GM19397 (cell line): ENCODE measurements around the gene EGLN2.
A peak's percentile ranks its signal among the peaks of the same experiment; 100 is the strongest.
"Not testable (repeated sequence)": the region's sequence is repeated elsewhere in the genome, so short reads cannot be mapped to it uniquely, and the experiment has no call there.

ENCODE experiments used
- ATAC-seq: cut with Tn5 transposase; IDR thresholded peaks from one replicate; pipeline ENCODE4 v1.9.1; 2021; ENCODE audit warnings: mild to moderate bottlenecking, moderate library complexity; ENCODE audit not compliant: unreplicated experiment

Gene EGLN2

DNA sequence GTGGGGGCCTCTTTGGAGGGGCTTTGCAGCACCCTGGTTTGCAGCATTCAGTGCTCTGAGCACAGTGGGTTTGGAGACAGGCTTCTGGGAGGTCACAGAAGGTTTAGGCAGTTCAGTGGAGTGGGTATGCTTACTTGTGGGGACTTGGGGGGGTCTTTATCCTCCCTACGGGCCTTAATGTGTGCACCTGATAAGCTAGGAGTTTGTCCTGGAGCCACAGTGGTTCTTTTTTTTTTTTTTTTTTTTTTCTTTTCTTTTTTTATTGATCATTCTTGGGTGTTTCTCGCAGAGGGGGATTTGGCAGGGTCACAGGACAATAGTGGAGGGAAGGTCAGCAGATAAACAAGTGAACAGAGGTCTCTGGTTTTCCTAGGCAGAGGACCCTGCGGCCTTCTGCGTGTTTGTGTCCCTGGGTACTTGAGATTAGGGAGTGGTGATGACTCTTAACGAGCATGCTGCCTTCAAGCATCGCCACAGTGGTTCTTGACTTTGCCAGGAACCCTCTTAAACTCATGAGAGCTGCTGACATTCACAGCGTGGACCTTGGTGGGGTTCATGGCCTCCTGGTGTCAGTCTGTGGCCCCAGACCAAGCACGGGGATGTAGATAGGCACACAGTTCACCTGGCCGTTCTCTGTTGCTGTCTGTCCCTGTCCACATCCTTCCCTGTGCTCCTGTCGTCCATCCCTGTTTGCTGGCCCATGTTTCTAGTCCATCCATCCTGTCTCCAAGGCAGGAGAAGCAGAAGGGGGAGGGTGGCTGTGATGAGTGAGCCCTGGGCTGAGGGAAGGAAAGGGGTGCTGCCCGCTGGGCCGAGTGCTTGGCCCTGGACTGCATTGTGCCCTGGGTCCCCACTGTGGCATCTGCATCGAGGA, 2.7 kb downstream of the EGLN2 start:
- no peak for ATAC-seq

DNA sequence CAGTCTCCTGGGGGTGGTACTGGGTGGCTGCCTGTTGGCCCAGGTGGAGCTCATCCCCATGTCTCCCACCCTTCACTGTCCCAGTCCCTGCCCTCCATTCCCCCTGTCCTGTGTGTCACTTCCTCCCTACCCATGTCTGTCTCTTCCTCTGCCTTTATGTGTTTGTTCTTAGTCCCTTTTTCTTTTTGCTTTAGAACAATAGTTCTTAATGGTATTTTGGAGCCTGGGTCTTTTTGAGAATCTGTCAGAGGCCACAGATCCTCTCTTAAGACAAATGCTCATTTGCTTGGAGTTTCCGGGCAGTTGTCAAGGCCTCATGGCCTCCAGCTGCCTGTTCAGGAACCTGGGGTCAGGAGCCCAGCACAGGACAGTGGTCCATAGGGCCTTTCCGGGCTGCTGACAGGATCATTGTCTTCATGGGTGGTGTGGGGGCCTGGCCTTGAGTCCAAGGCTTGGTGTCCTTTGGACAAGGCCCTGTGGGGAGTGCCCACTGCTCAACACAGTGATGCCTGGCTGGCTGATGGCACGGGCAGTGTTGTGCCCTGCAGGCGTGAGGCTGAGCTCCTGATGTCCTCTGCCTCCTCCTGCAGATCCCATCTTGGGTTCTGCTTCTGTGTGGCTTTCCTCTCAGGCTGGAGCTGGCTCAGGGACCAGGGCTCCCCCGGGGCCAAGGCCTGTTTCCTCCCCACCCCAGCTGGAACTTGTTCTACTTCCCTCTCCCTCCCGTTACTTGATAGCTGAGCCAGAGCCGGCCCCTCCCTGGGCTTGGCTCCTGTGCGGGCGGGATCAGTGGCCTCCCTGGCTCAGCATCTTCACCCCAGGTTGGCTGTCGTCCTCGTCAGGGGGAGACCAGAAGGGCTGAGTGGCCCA, 3.5 kb downstream of the EGLN2 start:
- ATAC-seq = no peak

DNA sequence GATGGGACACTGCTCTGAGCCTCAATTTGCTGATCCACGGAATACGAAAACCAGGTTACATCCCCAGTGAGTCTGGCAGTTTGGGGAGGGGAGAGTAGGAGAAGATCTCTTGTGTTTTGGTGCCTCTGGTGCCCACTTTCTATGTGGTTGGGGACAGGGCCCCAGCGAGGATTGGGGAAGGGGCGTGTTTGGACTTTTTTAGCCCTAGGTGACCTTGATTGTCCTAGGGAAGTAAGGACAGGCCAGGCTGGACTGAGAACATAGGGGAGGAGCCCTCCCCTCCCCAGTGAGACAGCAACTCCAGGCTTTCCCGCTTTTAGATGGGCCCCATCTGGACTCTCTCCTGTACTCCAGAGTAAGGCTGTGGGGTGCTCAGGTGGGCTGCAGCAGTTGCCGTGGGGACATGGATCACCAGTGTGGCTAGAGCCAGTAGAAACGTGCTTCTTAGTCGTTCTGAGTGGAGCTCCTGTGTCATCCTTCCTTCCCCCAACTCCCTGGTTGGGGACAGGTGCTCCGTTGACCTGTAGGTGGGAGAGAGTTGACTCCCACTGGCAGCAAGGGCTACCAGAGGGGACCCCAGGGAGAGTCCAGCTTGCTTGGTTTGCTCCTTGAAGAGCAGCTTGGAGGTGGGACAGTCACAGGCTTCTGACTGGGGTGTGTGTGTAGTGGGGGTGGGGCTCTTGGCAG, 4.3 kb downstream of the EGLN2 start:
- ATAC-seq = no peak

GRCh38 chr19:40803857-40804782, 5.1 kb downstream of the EGLN2 start:
- no peak for ATAC-seq

- ATAC-seq = no peak
Observed at GRCh38 chr19:40804783-40805242, 5.8 kb downstream of the EGLN2 start.

DNA sequence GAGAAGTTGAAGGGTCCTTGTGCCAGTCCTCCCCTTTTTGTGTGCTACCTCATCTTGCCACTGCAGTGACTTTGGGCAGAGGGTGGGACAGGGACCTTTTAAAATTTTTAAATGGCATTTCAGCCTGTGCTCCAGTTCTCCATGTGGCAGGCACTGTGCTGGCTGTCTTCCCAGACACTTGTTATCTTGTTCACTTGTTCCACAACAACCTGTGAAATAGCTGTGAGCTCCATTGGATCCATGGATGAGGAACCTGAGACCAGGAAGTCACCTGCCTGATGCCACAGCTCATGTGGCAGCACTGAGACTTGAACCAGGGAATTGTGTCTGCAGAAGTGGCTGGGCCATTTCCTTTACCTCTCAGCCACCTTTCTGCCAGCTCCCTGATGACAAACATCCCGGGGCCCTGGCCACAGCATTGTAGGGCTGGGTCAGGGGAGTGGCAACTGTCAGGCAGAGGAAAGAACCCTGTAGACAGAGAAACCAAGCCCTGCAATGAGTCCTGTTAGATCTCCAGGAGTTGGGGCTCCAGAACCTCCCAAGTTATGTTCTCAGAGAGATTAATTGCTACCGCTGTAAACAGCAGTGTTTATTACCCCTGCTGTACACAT, 6.4 kb downstream of the EGLN2 start:
- ATAC-seq = no peak

GRCh38 chr19:40806423-40807146, 7.6 kb downstream of the EGLN2 start:
- peak; percentile 38 for ATAC-seq

DNA sequence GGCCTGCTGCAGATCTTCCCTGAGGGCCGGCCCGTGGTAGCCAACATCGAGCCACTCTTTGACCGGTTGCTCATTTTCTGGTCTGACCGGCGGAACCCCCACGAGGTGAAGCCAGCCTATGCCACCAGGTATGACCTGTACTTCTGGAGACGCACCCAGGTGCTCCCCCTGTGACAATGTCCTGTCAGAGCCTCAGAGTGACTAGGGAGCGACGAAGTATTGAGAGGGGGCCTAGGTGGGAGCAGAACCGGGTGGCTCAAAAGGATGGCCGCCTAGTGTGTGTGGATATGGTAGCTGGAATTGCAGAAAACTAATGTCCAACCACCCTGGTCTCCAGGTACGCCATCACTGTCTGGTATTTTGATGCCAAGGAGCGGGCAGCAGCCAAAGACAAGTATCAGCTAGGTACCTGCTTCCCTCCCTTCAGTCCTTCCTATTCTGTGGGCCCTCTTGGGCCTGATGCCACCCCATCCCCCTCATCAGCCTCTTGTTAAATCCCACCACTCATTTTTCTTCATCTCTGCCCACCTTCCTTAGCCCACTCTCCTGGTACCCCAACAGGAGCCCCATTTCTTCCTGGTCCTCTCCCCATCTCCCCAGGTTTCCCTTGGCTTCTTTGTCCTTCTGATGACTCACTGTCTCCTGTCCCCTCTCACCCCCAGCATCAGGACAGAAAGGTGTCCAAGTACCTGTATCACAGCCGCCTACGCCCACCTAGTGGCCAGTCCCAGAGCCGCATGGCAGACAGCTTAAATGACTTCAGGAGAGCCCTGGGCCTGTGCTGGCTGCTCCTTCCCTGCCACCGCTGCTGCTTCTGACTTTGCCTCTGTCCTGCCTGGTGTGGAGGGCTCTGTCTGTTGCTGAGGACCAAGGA, 8.4 kb downstream of the EGLN2 start:
- ATAC-seq = no peak

GRCh38 chr19:40808021-40808325, 9.0 kb downstream of the EGLN2 start:
- ATAC-seq = no peak

GRCh38 chr19:40808497-40808896, 9.5 kb downstream of the EGLN2 start:
- ATAC-seq = no peak

DNA sequence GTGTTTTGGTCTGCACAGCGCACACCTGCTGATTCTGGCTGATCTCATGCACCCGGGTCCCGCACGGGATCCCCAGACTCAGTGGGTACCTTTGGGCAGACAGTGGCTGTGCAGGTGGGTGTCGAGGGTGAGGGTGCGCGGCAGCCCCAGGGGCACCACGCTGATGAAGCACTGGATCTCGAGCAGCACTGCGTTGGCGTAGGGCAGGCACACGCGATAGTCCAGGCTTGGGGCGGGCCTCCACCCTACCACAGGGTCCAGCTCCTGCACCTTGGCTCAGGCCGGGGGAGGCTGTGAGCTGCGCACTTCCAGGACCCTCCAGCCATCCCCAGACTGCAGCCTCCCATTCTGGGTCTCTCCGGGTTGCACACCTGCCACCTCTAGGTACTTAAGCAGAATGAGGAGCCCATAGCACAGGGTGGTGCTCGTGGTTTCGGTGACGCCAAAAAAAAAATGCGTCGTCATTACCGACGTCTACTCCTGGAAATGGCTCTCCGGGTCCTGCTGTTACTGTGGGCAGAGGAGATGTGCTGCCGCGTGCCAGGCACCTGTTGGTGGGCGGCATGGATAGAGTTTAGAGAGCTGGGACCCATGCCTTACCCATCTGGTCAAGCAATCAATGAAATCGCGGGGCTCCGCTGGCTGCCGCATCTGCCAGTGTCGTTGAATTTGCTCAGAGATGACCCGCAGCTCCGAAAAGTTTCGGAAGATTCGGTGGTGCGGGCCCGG, 10.5 kb downstream of the EGLN2 start:
- no peak for ATAC-seq

DNA sequence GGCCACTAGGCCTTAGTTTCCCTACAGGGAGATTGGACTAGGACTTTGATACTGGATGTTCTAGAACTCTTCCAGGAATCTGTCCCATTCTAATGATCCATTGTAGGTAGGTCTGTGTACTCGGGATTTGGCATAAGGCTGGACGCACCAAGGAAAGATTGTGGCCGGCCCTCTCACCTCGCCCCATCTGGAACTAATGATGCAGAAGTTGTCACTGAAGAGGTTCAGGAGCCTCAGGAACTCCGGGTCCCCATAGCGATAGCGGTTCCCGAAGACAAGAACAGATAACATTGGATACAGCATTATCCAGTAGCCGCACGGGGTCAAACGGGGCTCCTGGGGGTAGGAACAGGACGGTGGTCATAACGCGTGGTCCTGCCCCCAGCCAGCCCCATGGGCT, 11.2 kb downstream of the EGLN2 start:
- no peak for ATAC-seq

- peak; percentile 59 for ATAC-seq
Observed at GRCh38 chr19:40810649-40811408, 11.8 kb downstream of the EGLN2 start.

DNA sequence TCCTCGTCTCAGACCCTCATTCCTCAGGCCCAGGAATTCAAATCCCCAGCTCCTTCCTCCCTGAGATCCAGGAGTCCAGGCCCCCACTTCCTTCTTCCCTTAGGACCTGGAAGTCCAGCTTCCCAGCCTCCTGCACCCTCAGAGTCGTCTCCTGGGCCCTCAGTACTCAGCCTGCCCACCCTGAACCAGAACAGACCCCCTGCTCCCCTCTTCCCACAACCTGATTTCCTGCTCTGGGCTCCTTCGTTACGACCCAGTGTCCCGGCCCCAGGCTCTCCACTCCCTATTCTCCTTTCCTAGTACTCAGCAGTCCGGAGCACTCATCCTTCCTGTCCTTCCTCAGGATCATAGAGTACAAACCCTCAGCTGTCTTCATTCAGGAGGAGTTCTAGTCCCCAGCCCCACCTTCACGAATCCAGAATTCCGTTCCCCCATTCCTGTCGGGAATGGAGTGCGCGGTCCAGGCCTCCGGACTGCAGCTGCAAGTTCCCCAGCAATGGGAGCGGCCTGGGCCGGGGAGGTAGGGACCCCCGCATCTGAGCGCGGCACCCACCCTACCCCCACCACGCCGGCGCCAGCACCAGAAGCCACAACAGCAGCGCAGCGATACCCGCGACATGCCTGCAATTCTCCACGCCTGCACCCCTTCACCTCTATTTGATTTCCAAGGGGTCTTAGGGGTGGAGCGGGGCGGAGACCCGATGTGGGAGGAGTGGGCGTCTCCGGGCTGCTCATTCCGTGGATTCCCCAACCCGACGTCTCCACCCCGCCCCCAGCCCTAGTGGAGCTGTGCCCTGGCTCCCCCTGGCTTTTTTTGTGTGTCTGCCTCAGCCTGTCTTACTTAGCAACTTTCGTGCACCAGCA, 12.7 kb downstream of the EGLN2 start:
- ATAC-seq = no peak

- not testable (repeated sequence) for ATAC-seq
Observed at GRCh38 chr19:40812571-40812970, 13.6 kb downstream of the EGLN2 start.

- no peak for ATAC-seq
Observed at GRCh38 chr19:40813182-40813581, 14.2 kb downstream of the EGLN2 start.
